CD14-positive monocyte (primary cell): ENCODE measurements around the gene TUBA3C. TPM values are rescaled to one million over a fixed set of nuclear protein-coding genes. Genes with fewer than 3 reads are reported as not detected.

Experiments
- DNase-seq, 3 donors: peaks; one replicate each; pipeline ENCODE4 v3.0.0-alpha.2; 2011 to 2022
- H2AFZ ChIP-seq: 2 replicates; pipeline ENCODE4 v1.6.0; 2012; ENCODE audit warnings: mild to moderate bottlenecking, low read depth, low read length, inconsistent platforms; ENCODE audit not compliant: insufficient read depth, poor library complexity, severe bottlenecking
- H3K27ac ChIP-seq, 2 donors: 1 replicate in 1 of 2; 2 replicates in 1 of 2; pipeline ENCODE4 v1.5.1; 2012 to 2013; ENCODE audit warnings: low read length in 2 of 2, control low read depth in 1 of 2, inconsistent platforms in 1 of 2, low read depth in 1 of 2, mild to moderate bottlenecking in 1 of 2
- H3K27me3 ChIP-seq, 2 donors: one replicate each; pipeline versions ENCODE4 v1.6.0 to v1.6.1; 2011 to 2013; ENCODE audit warnings: low read length in 2 of 2; ENCODE audit not compliant: control insufficient read depth in 2 of 2, insufficient read depth in 2 of 2
- H3K36me3 ChIP-seq, 2 donors: replicated peaks in 1 of 2; 1 replicate in 1 of 2; 2 replicates in 1 of 2; pipeline versions ENCODE4 v1.5.1 to v1.6.1; 2012 to 2013; ENCODE audit warnings: low read length in 2 of 2, control low read depth in 1 of 2, inconsistent platforms in 1 of 2, mild to moderate bottlenecking in 1 of 2; ENCODE audit not compliant: insufficient read depth in 2 of 2, control insufficient read depth in 1 of 2
- H3K4me1 ChIP-seq, 2 donors: 1 replicate in 1 of 2; 2 replicates in 1 of 2; pipeline versions ENCODE4 v1.5.1 to v1.6.1; 2012 to 2013; ENCODE audit warnings: low read length in 2 of 2, control low read depth in 1 of 2, inconsistent platforms in 1 of 2, mild to moderate bottlenecking in 1 of 2, moderate library complexity in 1 of 2; ENCODE audit not compliant: insufficient read depth in 2 of 2, control insufficient read depth in 1 of 2
- H3K4me2 ChIP-seq: replicated peaks from 2 replicates; pipeline ENCODE3; 2012; ENCODE audit warnings: low read length, moderate library complexity, mild to moderate bottlenecking; ENCODE audit not compliant: poor library complexity, severe bottlenecking; ENCODE audit errors: extremely low read depth
- H3K4me3 ChIP-seq, 3 experiments: fragments of 200-600 bp in 1 of 3; sonication (generic) in 1 of 3; replicated peaks in 1 of 3; 1 replicate in 2 of 3; 2 replicates in 1 of 3; pipeline ENCODE4 v1.5.1; 2011 to 2013; ENCODE audit warnings: low read length in 3 of 3, mild to moderate bottlenecking in 3 of 3, control low read depth in 2 of 3, low read depth in 2 of 3, inconsistent platforms in 1 of 3, moderate library complexity in 1 of 3
- H3K79me2 ChIP-seq: 2 replicates; pipeline ENCODE4 v1.6.0; 2012; ENCODE audit warnings: mild to moderate bottlenecking, control low read depth, inconsistent platforms, low read length, moderate library complexity; ENCODE audit not compliant: insufficient read depth
- H3K9ac ChIP-seq: 2 replicates; pipeline ENCODE4 v1.6.0; 2017; ENCODE audit warnings: low read length, mild to moderate bottlenecking; ENCODE audit not compliant: insufficient read depth, poor library complexity, severe bottlenecking
- H3K9me3 ChIP-seq, 2 donors: replicated peaks in 1 of 2; 1 replicate in 1 of 2; 2 replicates in 1 of 2; pipeline versions ENCODE4 v1.5.1 to v1.6.1; 2012 to 2013; ENCODE audit warnings: low read length in 2 of 2, control low read depth in 1 of 2; ENCODE audit not compliant: control insufficient read depth in 1 of 2, insufficient read depth in 1 of 2
- H4K20me1 ChIP-seq: 2 replicates; pipeline ENCODE4 v1.6.0; 2012; ENCODE audit warnings: mild to moderate bottlenecking, low read length, control low read depth, moderate library complexity; ENCODE audit not compliant: insufficient read depth
- H3K27ac Mint-ChIP-seq, 7 donors: one replicate each; pipeline ENCODE4 v1.8.0; 2020; ENCODE audit warnings: mild to moderate bottlenecking in 7 of 7, mixed read lengths in 7 of 7, moderate library complexity in 6 of 7, inconsistent platforms in 2 of 7
- H3K27me3 Mint-ChIP-seq, 3 donors: one replicate each; pipeline ENCODE4 v1.8.0; 2021 to 2022; ENCODE audit warnings: low read depth in 3 of 3, mild to moderate bottlenecking in 3 of 3, mixed read lengths in 3 of 3, moderate library complexity in 3 of 3, inconsistent platforms in 1 of 3
- H3K36me3 Mint-ChIP-seq, 2 donors: one replicate each; pipeline ENCODE4 v1.8.0; 2020; ENCODE audit warnings: mixed read lengths in 2 of 2, inconsistent platforms in 1 of 2, mild to moderate bottlenecking in 1 of 2
- H3K4me1 Mint-ChIP-seq: one replicate; pipeline ENCODE4 v1.8.0; 2020; ENCODE audit warnings: mild to moderate bottlenecking, mixed read lengths
- H3K4me3 Mint-ChIP-seq, 2 donors: one replicate each; pipeline ENCODE4 v1.8.0; 2020; ENCODE audit warnings: mild to moderate bottlenecking in 2 of 2, mixed read lengths in 2 of 2, moderate library complexity in 1 of 2
- H3K9me3 Mint-ChIP-seq, 7 donors: one replicate each; pipeline ENCODE4 v1.8.0; 2020 to 2022; ENCODE audit warnings: mixed read lengths in 7 of 7, mild to moderate bottlenecking in 6 of 7, moderate library complexity in 6 of 7, inconsistent platforms in 2 of 7
- WGBS: methylation state at CpG from one replicate; pipeline ENCODE4 v1.1.5; 2013; ENCODE audit warnings: missing lambda C conversion rate; ENCODE audit not compliant: insufficient coverage; 5-methylcytosine and 5-hydroxymethylcytosine counted together
- intact Hi-C, 2 donors: fragments of 100-400 bp; cut with micrococcal nuclease; formaldehyde crosslinking; loops; one replicate each; pipeline versions ENCODE4 v1.15.0 to v1.15.1; 2023
- polyA plus RNA-seq, 3 donors: library from polyadenylated mRNA; depleted of rRNA in 1 of 3; unstranded in 2 of 3; stranded (reverse) in 1 of 3; fragments of 300-500 nt in 2 of 3; fragments of >200 nt in 1 of 3; fragmentation: Illumina TruSeq in 2 of 3; gene quantifications; 1 replicate in 2 of 3; 2 replicates in 1 of 3; pipeline ENCODE4 v1.2.3, GENCODE V29; 2012 to 2021
- TF ChIP-seq, protein P1 (sequence below): fragments of 200-600 bp; IDR thresholded peaks from one replicate; pipeline ENCODE4 v1.8.0; 2022; ENCODE audit warnings: antibody characterized with exemption, mild to moderate bottlenecking

The TUBA3C gene
- polyA plus RNA-seq, 3 donors = not detected

- H3K27me3 ChIP-seq = no peaks in the 10 kb centered on the region
Measured at GRCh38 chr13:19152403-19152802, 29.2 kb downstream of the TUBA3C start.

GRCh38 chr13:19151581-19152263, 29.9 kb downstream of the TUBA3C start:
- Histone ChIP-seq H3K79me2 (no peaks in the 10 kb centered on the region), H3K9me3 (peaks cover 64 to 91% of the 10 kb centered on the region in 2 donors), H3K4me1 (no peaks in the 10 kb centered on the region), H3K27ac (no peak overlapping the region), H4K20me1 (no peaks in the 10 kb centered on the region), H3K36me3 (no peaks in the 10 kb centered on the region), H3K9ac (no peak overlapping the region), H3K4me3 (no peak overlapping the region), H3K27me3 (no peaks in the 10 kb centered on the region), H2AFZ (no peak overlapping the region), H3K4me2 (no peak overlapping the region)
- Mint-ChIP-seq H3K9me3 (peaks cover 23 to 60% (median 42%) of the 10 kb centered on the region in 7 donors), H3K4me1 (no peaks in the 10 kb centered on the region), H3K27me3 (no peaks in the 10 kb centered on the region), H3K36me3 (no peaks in the 10 kb centered on the region), H3K4me3 (no peak overlapping the region), H3K27ac (no peak overlapping the region)
- TF ChIP-seq, protein P1, sequence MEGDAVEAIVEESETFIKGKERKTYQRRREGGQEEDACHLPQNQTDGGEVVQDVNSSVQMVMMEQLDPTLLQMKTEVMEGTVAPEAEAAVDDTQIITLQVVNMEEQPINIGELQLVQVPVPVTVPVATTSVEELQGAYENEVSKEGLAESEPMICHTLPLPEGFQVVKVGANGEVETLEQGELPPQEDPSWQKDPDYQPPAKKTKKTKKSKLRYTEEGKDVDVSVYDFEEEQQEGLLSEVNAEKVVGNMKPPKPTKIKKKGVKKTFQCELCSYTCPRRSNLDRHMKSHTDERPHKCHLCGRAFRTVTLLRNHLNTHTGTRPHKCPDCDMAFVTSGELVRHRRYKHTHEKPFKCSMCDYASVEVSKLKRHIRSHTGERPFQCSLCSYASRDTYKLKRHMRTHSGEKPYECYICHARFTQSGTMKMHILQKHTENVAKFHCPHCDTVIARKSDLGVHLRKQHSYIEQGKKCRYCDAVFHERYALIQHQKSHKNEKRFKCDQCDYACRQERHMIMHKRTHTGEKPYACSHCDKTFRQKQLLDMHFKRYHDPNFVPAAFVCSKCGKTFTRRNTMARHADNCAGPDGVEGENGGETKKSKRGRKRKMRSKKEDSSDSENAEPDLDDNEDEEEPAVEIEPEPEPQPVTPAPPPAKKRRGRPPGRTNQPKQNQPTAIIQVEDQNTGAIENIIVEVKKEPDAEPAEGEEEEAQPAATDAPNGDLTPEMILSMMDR = no peak
- intact Hi-C loops = no loop called here
- DNase-seq = no peak
- WGBS = 88% methylated on average over 11 of the region's 14 CpGs

More at GRCh38 chr13:19152403-19152802, 29.2 kb downstream of the TUBA3C start:
- Histone ChIP-seq H3K36me3 (no peaks in the 10 kb centered on the region), H3K4me3 (no peak overlapping the region), H3K4me2 (no peak overlapping the region), H3K9ac (no peak overlapping the region), H3K79me2 (no peaks in the 10 kb centered on the region), H2AFZ (no peak overlapping the region), H3K4me1 (no peaks in the 10 kb centered on the region), H4K20me1 (no peaks in the 10 kb centered on the region), H3K27ac (no peak overlapping the region), H3K9me3 (peaks cover 61 to 87% of the 10 kb centered on the region in 2 donors)
- no peaks in the 10 kb centered on the region for H3K27me3 Mint-ChIP-seq
- no peak overlapping the region for H3K4me3 Mint-ChIP-seq
- peaks cover 17 to 61% (median 42%) of the 10 kb centered on the region in 7 donors for H3K9me3 Mint-ChIP-seq
- no peaks in the 10 kb centered on the region for H3K4me1 Mint-ChIP-seq
- TF ChIP-seq, protein P1 = no peak
- 73% methylated on average over 3 of the region's 5 CpGs for WGBS
- H3K36me3 Mint-ChIP-seq = no peaks in the 10 kb centered on the region
- H3K27ac Mint-ChIP-seq = peak overlapping the region in 1 of 7 donors; percentile 60
- DNase-seq = no peak
- intact Hi-C loops = no loop called here
